Measurements from ENCODE around the gene PLXNA3. TPM values are rescaled to one million over a fixed set of nuclear protein-coding genes. Genes with fewer than 3 reads are reported as not detected.

The PLXNA3 gene
- total and polyA plus RNA-seq, 2 experiments from 2014 or later = 25.9 to 35.1 TPM

DNA sequence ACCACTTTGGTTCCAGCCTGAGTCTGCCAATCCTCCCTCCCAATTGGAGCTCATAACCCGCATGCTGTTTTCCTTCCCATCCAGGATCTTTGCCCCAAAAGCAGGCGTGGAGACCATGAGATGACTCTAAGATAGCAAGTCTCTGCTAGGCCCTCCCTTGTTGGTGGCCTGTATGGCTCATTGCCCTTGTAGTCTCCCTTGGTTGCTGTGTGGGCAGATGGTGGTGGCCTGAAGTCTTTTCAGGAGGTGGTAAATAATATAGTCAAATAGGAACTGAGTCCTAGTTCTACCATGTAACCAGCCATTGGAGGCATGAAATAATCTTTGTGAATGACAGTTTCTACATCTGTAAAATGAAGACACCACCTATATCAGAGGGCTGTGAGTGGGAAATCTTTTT, 28.4 kb upstream of the PLXNA3 start:
- no peaks in the 10 kb centered on the region for H3K4me1 ChIP-seq (ENCODE audit: insufficient read depth)
- in situ Hi-C loops (cut with MboI) = no loop called here
- H3F3A ChIP-seq (ENCODE audit: insufficient read depth) = no peaks in the 10 kb centered on the region
- H3K36me3 ChIP-seq (ENCODE audit: low read depth) = no peaks in the 10 kb centered on the region
- H3K27me3 ChIP-seq (replicated peaks; ENCODE audit: insufficient read depth) = no peaks in the 10 kb centered on the region
- H3K79me2 ChIP-seq (ENCODE audit: insufficient read depth) = peaks cover 31% of the 10 kb centered on the region
- no peaks in the 10 kb centered on the region for H4K20me1 ChIP-seq (ENCODE audit: insufficient read depth)
- WGBS, 2 experiments (ENCODE audit: low coverage in 1 of 2, low lambda C conversion rate in 2 of 2, missing lambda C conversion rate in 2 of 2) = 80 to 83% methylated on average over 2 of the region's 2 CpGs
- peak overlapping the region; percentile 74 for H3K4me3 ChIP-seq
- DNase-seq = no peak
- H3K4me2 ChIP-seq (ENCODE audit: unreplicated experiment) = peak overlapping the region; percentile 68
- H3K9ac ChIP-seq = peak overlapping the region; percentile 81; the same call in 1 of the 2 replicates
- TF ChIP-seq EZH2 (IDR thresholded peaks at IDR 0.05; ENCODE audit: insufficient read depth, poor library complexity, severe bottlenecking) (no peak), EZH2phosphoT487 (IDR thresholded peaks at IDR 0.05; ENCODE audit: insufficient read depth, low read depth) (no peak)
- H2AFZ ChIP-seq = no peak overlapping the region
- H3K9me2 ChIP-seq (ENCODE audit: insufficient read depth) = no peaks in the 10 kb centered on the region
- H3K9me3 ChIP-seq (ENCODE audit: low read depth) = no peaks in the 10 kb centered on the region
- no peak overlapping the region for H3K27ac ChIP-seq

DNA sequence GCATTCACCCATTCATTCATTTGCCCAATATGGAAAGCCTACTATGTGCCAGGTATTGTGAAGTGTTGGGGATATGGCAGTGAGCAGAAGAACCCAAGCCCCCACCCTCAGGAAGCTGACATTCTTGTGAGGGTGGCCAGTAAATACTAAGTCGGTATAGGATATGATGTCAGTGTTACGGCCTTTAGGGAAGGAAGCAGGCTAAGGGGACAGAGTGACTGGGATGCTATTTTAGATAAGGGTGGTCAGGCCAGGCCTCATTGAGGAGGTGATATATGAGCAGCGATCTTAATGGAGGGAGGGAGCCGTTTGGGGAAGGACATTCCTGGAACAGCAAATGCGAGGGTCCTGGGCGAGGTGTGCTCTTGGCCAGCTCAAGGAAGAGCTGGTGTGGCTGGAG, 27.6 kb upstream of the PLXNA3 start:
- H2AFZ ChIP-seq = no peak overlapping the region
- H3K4me1 ChIP-seq (ENCODE audit: insufficient read depth) = no peaks in the 10 kb centered on the region
- no peaks in the 10 kb centered on the region for H3F3A ChIP-seq (ENCODE audit: insufficient read depth)
- no peak overlapping the region for H3K4me2 ChIP-seq (ENCODE audit: unreplicated experiment)
- H3K36me3 ChIP-seq (ENCODE audit: low read depth) = no peaks in the 10 kb centered on the region
- H4K20me1 ChIP-seq (ENCODE audit: insufficient read depth) = no peaks in the 10 kb centered on the region
- in situ Hi-C loops (cut with MboI) = no loop called here
- no peak overlapping the region for H3K4me3 ChIP-seq
- no peak overlapping the region for H3K9ac ChIP-seq
- no peak overlapping the region for H3K27ac ChIP-seq
- H3K9me2 ChIP-seq (ENCODE audit: insufficient read depth) = no peaks in the 10 kb centered on the region
- WGBS, 2 experiments (ENCODE audit: low coverage in 1 of 2, low lambda C conversion rate in 2 of 2, missing lambda C conversion rate in 2 of 2) = 75 to 84% methylated on average over 4 to 6 of the region's 6 CpGs
- no peaks in the 10 kb centered on the region for H3K9me3 ChIP-seq (ENCODE audit: low read depth)
- no peak for TF ChIP-seq EZH2phosphoT487 (IDR thresholded peaks at IDR 0.05; ENCODE audit: insufficient read depth, low read depth)
- TF ChIP-seq EZH2 (IDR thresholded peaks at IDR 0.05; ENCODE audit: insufficient read depth, poor library complexity, severe bottlenecking) = no peak
- no peaks in the 10 kb centered on the region for H3K27me3 ChIP-seq (replicated peaks; ENCODE audit: insufficient read depth)
- peaks cover 31% of the 10 kb centered on the region for H3K79me2 ChIP-seq (ENCODE audit: insufficient read depth)
- no peak for DNase-seq

DNA sequence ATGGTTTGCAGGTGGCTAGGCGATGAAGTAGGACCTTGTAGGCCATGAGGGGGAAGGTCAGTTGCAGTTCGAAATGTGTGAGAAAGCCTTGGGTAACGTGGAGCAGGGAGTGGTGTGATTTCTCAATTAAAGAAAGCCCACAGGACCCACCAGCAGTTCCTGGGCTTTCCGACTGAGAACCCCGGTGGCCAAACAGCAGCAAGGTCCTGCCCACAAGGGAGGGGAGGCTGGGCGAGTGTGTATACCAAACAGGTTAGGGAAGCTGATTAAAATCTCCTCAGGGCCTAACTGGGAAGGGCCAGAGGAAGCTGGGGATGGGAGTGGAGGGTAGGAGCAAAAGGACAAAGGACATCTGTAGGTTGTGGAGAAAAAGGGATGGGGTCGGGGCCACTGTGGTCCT, 27.2 kb upstream of the PLXNA3 start:
- Histone ChIP-seq H2AFZ (no peak overlapping the region), H3K36me3 (ENCODE audit: low read depth) (no peaks in the 10 kb centered on the region), H3K4me2 (ENCODE audit: unreplicated experiment) (no peak overlapping the region), H3K79me2 (ENCODE audit: insufficient read depth) (peaks cover 31% of the 10 kb centered on the region), H3K27ac (no peak overlapping the region), H3K27me3 (replicated peaks; ENCODE audit: insufficient read depth) (no peaks in the 10 kb centered on the region), H3K9me2 (ENCODE audit: insufficient read depth) (no peaks in the 10 kb centered on the region), H3F3A (ENCODE audit: insufficient read depth) (no peaks in the 10 kb centered on the region), H3K4me1 (ENCODE audit: insufficient read depth) (no peaks in the 10 kb centered on the region), H3K9ac (no peak overlapping the region), H3K9me3 (ENCODE audit: low read depth) (no peaks in the 10 kb centered on the region), H3K4me3 (no peak overlapping the region), H4K20me1 (ENCODE audit: insufficient read depth) (no peaks in the 10 kb centered on the region)
- TF ChIP-seq EZH2 (IDR thresholded peaks at IDR 0.05; ENCODE audit: insufficient read depth, poor library complexity, severe bottlenecking) = no peak
- TF ChIP-seq EZH2phosphoT487 (IDR thresholded peaks at IDR 0.05; ENCODE audit: insufficient read depth, low read depth) = no peak
- no peak for DNase-seq
- 82 to 90% methylated on average over 4 to 7 of the region's 7 CpGs for WGBS, 2 experiments (ENCODE audit: low coverage in 1 of 2, low lambda C conversion rate in 2 of 2, missing lambda C conversion rate in 2 of 2)
- in situ Hi-C loops (cut with MboI) = no loop called here

DNA sequence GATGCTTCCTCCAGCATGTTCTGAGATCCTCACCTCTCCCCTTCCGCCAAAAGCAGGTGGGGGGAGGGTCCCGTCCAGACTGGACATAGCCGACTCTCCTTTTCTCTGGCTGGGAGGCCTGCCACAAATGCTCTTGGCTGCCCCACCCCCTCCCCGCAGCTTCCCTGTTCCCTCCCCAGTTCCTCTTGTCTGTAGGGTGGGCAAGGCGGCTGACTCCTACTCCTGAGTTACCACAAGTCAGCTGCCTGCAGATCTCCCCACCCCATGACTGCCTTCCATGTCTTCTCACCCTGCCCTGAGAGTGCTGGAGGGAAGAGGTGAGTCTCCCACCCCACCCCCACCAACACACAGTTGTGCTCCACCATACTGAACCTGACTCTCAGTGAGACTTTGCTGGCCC, 26.7 kb upstream of the PLXNA3 start:
- no peak overlapping the region for H2AFZ ChIP-seq
- H3K27ac ChIP-seq = no peak overlapping the region
- H4K20me1 ChIP-seq (ENCODE audit: insufficient read depth) = no peaks in the 10 kb centered on the region
- H3K9me3 ChIP-seq (ENCODE audit: low read depth) = no peaks in the 10 kb centered on the region
- TF ChIP-seq EZH2 (IDR thresholded peaks at IDR 0.05; ENCODE audit: insufficient read depth, poor library complexity, severe bottlenecking) (no peak), EZH2phosphoT487 (IDR thresholded peaks at IDR 0.05; ENCODE audit: insufficient read depth, low read depth) (no peak)
- no peak overlapping the region for H3K4me3 ChIP-seq
- H3K4me1 ChIP-seq (ENCODE audit: insufficient read depth) = no peaks in the 10 kb centered on the region
- H3K27me3 ChIP-seq (replicated peaks; ENCODE audit: insufficient read depth) = no peaks in the 10 kb centered on the region
- DNase-seq = no peak
- in situ Hi-C loops (cut with MboI) = no loop called here
- H3K4me2 ChIP-seq (ENCODE audit: unreplicated experiment) = no peak overlapping the region
- WGBS, 2 experiments (ENCODE audit: low coverage in 1 of 2, low lambda C conversion rate in 2 of 2, missing lambda C conversion rate in 2 of 2) = 88% methylated on average over 3 of the region's 5 CpGs; no CpG with 5 or more reads in 1 of the 2 experiments
- H3K9ac ChIP-seq = no peak overlapping the region
- no peaks in the 10 kb centered on the region for H3K36me3 ChIP-seq (ENCODE audit: low read depth)
- no peaks in the 10 kb centered on the region for H3F3A ChIP-seq (ENCODE audit: insufficient read depth)
- no peaks in the 10 kb centered on the region for H3K9me2 ChIP-seq (ENCODE audit: insufficient read depth)
- H3K79me2 ChIP-seq (ENCODE audit: insufficient read depth) = peaks cover 31% of the 10 kb centered on the region

DNA sequence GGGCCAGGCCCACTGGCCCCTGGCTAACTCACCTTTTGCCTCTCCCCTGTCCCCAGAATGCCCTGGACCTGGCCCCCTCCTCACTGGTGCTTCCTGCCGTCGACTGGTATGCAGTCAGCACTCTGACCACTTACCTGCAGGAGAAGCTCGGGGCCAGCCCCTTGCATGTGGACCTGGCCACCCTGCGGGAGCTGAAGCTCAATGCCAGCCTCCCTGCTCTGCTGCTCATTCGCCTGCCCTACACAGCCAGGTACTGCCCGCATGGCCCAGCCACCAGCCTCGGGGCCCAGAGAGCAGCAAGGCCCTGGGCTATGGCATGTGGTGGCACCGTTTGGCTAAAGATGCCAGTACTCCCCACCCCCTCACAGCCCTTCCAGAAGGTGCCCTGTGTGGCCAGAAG, 25.9 kb upstream of the PLXNA3 start:
- no peak overlapping the region for H3K27ac ChIP-seq
- H3K9me3 ChIP-seq (ENCODE audit: low read depth) = no peaks in the 10 kb centered on the region
- DNase-seq = no peak
- H3K4me3 ChIP-seq = no peak overlapping the region
- no peaks in the 10 kb centered on the region for H3K27me3 ChIP-seq (replicated peaks; ENCODE audit: insufficient read depth)
- H3K9ac ChIP-seq = no peak overlapping the region
- H3K79me2 ChIP-seq (ENCODE audit: insufficient read depth) = peaks cover 31% of the 10 kb centered on the region
- H3K36me3 ChIP-seq (ENCODE audit: low read depth) = no peaks in the 10 kb centered on the region
- in situ Hi-C loops (cut with MboI) = no loop called here
- no peak overlapping the region for H2AFZ ChIP-seq
- no peaks in the 10 kb centered on the region for H3K9me2 ChIP-seq (ENCODE audit: insufficient read depth)
- no peaks in the 10 kb centered on the region for H4K20me1 ChIP-seq (ENCODE audit: insufficient read depth)
- no peaks in the 10 kb centered on the region for H3K4me1 ChIP-seq (ENCODE audit: insufficient read depth)
- H3K4me2 ChIP-seq (ENCODE audit: unreplicated experiment) = no peak overlapping the region
- no peaks in the 10 kb centered on the region for H3F3A ChIP-seq (ENCODE audit: insufficient read depth)
- WGBS, 2 experiments (ENCODE audit: low coverage in 1 of 2, low lambda C conversion rate in 2 of 2, missing lambda C conversion rate in 2 of 2) = 96 to 100% methylated on average over 5 to 7 of the region's 8 CpGs
- no peak for TF ChIP-seq EZH2 (IDR thresholded peaks at IDR 0.05; ENCODE audit: insufficient read depth, poor library complexity, severe bottlenecking)
- TF ChIP-seq EZH2phosphoT487 (IDR thresholded peaks at IDR 0.05; ENCODE audit: insufficient read depth, low read depth) = no peak
